ENCODE data around the gene CRYGS. TPM values are rescaled to one million over a fixed set of nuclear protein-coding genes. Genes with fewer than 3 reads are reported as not detected.
"Not testable (repeated sequence)": the region's sequence is repeated elsewhere in the genome, so short reads cannot be mapped to it uniquely, and the experiment has no call there.

Gene CRYGS
- total RNA-seq, result 4.4 and 4.8 TPM in 2 replicates

DNA sequence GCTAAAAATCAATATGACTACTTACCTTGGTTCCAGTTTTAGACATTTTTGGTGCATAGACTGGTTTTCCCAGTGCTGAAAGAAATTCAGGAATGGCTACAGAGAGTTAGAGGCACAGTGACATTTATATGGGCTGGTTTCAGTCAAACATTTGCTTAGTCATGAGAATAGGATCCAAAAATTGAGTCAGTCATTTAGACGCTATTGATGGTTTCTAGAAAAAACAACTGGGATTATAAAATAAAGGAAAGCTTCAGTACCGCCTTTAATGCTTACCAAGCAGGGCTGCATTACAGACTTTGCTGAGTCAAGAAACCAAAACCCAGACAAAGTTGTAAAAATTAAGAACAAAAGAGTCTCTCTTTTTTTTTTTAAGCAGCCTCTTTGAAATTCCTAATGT is at the start of gene CRYGS:
Gene CRYGS (minus strand): TSS at position 100 of the 400 bp plus-strand sequence. CDS start 54 bp downstream, at position 46.
- Mint-ChIP-seq H3K36me3 (ENCODE audit: low read depth) (peaks cover 18% of the 10 kb centered on the region), H3K9me3 (no peaks in the 10 kb centered on the region), H3K4me3 (no peak within 1 kb of the TSS), H3K27ac (no peak within 1 kb of the TSS), H3K27me3 (no peaks in the 10 kb centered on the region), H3K4me1 (peaks cover 13% of the 10 kb centered on the region)
- DNase-seq, result no peak
- intact Hi-C loops (cut with micrococcal nuclease), result no loop called here

GRCh38 chr3:186593862-186594261 is 49.7 kb upstream of the CRYGS start:
- intact Hi-C loops (cut with micrococcal nuclease), result no loop called here
- no peaks in the 10 kb centered on the region for H3K27me3 Mint-ChIP-seq

DNA sequence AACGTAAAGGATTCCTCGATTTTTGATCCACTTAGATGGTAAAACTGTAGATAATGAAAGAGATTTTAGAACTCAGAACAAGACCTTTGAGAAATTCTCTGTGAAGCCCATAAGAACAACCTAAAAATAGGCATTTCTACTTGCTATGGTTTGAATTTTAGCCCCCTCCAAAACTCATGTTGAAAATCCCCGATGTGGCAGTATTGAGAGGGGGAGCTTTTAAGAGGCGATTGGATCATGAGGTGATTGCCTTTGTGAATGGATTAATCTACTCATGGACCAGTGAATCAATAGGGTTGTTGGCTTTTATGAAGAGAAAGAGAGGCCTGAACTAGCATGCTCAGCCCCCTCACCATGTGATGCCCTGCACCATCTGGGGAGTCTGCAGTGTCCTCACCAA is 48.5 kb upstream of the CRYGS start:
- Mint-ChIP-seq H3K9me3 (no peaks in the 10 kb centered on the region), H3K4me1 (peaks cover 22% of the 10 kb centered on the region), H3K36me3 (ENCODE audit: low read depth) (peaks cover 4% of the 10 kb centered on the region), H3K27ac (no peak overlapping the region), H3K27me3 (no peaks in the 10 kb centered on the region), H3K4me3 (no peak overlapping the region)
- intact Hi-C loops (cut with micrococcal nuclease), result no loop called here
- no peak for DNase-seq

More at GRCh38 chr3:186593862-186594261, 49.7 kb upstream of the CRYGS start:
- H3K27ac Mint-ChIP-seq, result no peak overlapping the region
- DNase-seq, result no peak
- no peaks in the 10 kb centered on the region for H3K9me3 Mint-ChIP-seq
- no peaks in the 10 kb centered on the region for H3K36me3 Mint-ChIP-seq (ENCODE audit: low read depth)
- H3K4me1 Mint-ChIP-seq, result peaks cover 15% of the 10 kb centered on the region
- no peak overlapping the region for H3K4me3 Mint-ChIP-seq

DNA sequence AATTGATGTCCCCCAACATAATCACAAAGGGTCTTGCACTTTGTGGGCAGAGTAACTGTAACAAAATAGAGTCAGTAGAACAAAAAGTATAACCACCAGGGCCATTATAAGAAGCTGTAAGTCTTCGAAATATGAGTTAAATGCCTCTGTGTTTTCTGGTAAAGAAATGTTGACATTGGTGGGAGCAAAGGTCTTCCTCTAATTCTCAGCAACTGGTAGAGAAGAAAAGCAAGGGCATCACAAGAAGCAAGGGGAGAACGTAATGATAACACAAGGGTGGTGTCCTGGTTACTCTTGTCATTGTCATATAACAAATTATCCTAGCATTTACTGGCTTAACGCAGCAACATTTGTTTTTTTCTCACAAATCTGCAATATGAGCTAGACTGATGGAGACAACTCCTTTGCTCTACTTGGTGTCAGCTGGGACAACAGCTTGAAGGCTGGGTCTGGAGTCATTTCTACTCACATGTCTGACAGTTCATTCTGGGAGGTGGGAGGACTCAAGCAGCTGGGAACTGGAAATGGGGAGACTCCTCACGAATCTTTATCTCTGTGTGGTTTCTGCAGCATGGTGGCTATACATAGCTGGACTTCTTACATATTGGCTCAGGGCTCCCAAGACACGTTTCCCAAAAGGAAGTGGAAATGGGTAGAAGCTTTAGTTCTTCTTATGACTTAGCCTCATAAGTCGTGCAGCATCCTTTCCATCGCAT is 46.6 kb upstream of the CRYGS start:
- no peak for DNase-seq
- H3K9me3 Mint-ChIP-seq, result no peaks in the 10 kb centered on the region
- intact Hi-C loops (cut with micrococcal nuclease), result no loop called here
- no peaks in the 10 kb centered on the region for H3K27me3 Mint-ChIP-seq
- no peak overlapping the region for H3K27ac Mint-ChIP-seq
- H3K4me3 Mint-ChIP-seq, result no peak overlapping the region
- peaks cover 8% of the 10 kb centered on the region for H3K36me3 Mint-ChIP-seq (ENCODE audit: low read depth)
- H3K4me1 Mint-ChIP-seq, result peaks cover 22% of the 10 kb centered on the region

- intact Hi-C loops (cut with micrococcal nuclease), result no loop called here
Measured at GRCh38 chr3:186589856-186590579, 45.8 kb upstream of the CRYGS start.

GRCh38 chr3:186589121-186589520 is 44.9 kb upstream of the CRYGS start:
- no peak for DNase-seq
- Mint-ChIP-seq H3K4me1 (peaks cover 22% of the 10 kb centered on the region), H3K4me3 (no peak overlapping the region), H3K9me3 (no peaks in the 10 kb centered on the region), H3K36me3 (ENCODE audit: low read depth) (peaks cover 24% of the 10 kb centered on the region), H3K27me3 (no peaks in the 10 kb centered on the region), H3K27ac (no peak overlapping the region)
- intact Hi-C loops (cut with micrococcal nuclease), result no loop called here

More at GRCh38 chr3:186589856-186590579, 45.8 kb upstream of the CRYGS start:
- no peak for DNase-seq
- H3K27me3 Mint-ChIP-seq, result no peaks in the 10 kb centered on the region
- H3K4me1 Mint-ChIP-seq, result peaks cover 22% of the 10 kb centered on the region
- no peak overlapping the region for H3K27ac Mint-ChIP-seq
- no peaks in the 10 kb centered on the region for H3K9me3 Mint-ChIP-seq
- no peak overlapping the region for H3K4me3 Mint-ChIP-seq
- H3K36me3 Mint-ChIP-seq (ENCODE audit: low read depth), result peaks cover 15% of the 10 kb centered on the region

DNA sequence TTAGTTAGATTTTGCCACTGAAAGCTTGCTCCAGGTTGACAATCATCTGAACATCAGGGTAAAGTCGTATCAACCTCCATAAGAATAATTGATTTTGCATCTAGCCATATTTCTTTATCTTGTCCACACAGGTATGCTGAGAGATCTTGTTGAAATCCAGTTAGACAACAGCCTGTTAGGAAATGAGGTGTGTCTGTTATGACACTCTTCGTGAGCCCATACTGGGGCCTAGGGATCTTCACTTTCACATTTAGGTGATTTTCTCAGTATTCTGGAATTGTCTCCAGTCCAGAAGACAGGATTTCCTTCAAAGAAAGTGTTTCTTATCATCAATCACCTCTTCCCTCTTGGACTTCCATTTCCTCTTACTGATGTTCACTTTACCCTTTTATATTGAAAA is 44.5 kb upstream of the CRYGS start:
- no peak overlapping the region for H3K27ac Mint-ChIP-seq
- H3K4me1 Mint-ChIP-seq, result peaks cover 22% of the 10 kb centered on the region
- intact Hi-C loops (cut with micrococcal nuclease), result no loop called here

GRCh38 chr3:186587183-186587582 is 43.0 kb upstream of the CRYGS start:
- intact Hi-C loops (cut with micrococcal nuclease), result no loop called here

More for the DNA sequence above, 44.5 kb upstream of the CRYGS start:
- Mint-ChIP-seq H3K9me3 (no peaks in the 10 kb centered on the region), H3K27me3 (no peaks in the 10 kb centered on the region), H3K36me3 (ENCODE audit: low read depth) (peaks cover 28% of the 10 kb centered on the region), H3K4me3 (no peak overlapping the region)
- no peak for DNase-seq

GRCh38 chr3:186586245-186586644 is 42.1 kb upstream of the CRYGS start:
- H3K4me3 Mint-ChIP-seq; DNase-seq; H3K27ac Mint-ChIP-seq; H3K9me3 Mint-ChIP-seq; intact Hi-C loops (cut with micrococcal nuclease); H3K27me3 Mint-ChIP-seq: not testable (repeated sequence)
- Mint-ChIP-seq H3K36me3 (ENCODE audit: low read depth) (peaks cover 47% of the 10 kb centered on the region), H3K4me1 (peaks cover 25% of the 10 kb centered on the region)

More at GRCh38 chr3:186587183-186587582, 43.0 kb upstream of the CRYGS start:
- Mint-ChIP-seq H3K4me3 (no peak overlapping the region), H3K36me3 (ENCODE audit: low read depth) (peaks cover 39% of the 10 kb centered on the region), H3K27me3 (no peaks in the 10 kb centered on the region), H3K27ac (no peak overlapping the region), H3K4me1 (peaks cover 25% of the 10 kb centered on the region), H3K9me3 (no peaks in the 10 kb centered on the region)
- DNase-seq, result no peak

DNA sequence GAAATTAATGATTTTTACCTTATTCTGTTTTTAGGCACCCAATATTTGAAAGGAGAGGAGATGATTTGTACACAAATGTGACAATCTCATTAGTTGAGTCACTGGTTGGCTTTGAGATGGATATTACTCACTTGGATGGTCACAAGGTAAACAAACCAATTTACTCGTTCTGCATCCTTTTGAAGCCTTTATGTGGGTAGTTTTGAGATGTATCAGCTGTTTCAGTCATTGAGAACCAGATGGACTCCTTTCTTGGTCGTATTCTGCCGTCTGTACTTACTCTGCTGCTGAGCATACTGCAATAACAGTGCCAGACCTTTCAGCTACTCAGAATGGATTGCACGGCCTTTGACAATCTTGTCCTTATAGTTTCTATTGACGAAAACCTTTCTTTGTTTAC is 39.7 kb upstream of the CRYGS start:
- Mint-ChIP-seq H3K4me3 (no peak overlapping the region), H3K4me1 (peaks cover 9% of the 10 kb centered on the region), H3K27me3 (no peaks in the 10 kb centered on the region), H3K9me3 (no peaks in the 10 kb centered on the region), H3K36me3 (ENCODE audit: low read depth) (peaks cover 64% of the 10 kb centered on the region), H3K27ac (no peak overlapping the region)
- DNase-seq, result no peak
- intact Hi-C loops (cut with micrococcal nuclease), result no loop called here

DNA sequence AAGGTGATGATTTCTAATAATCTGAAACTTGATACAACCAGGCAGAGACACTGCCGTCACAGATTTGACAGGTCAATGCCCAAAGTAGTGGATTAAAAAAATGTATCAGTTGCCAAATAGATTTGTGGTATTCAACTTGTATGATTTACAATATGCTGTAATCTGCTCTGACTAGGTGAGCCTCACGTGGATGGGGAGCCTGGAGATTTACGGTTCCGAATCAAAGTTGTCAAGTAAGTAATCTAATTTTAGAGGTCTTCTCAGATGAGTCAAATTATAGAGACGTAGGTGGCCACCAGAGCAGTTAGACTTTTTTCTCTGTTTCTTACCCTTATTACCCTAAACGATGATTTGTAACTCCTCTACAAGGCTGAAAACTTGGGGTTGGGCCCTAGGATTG is 38.4 kb upstream of the CRYGS start:
- Mint-ChIP-seq H3K27me3 (no peaks in the 10 kb centered on the region), H3K4me3 (no peak overlapping the region), H3K9me3 (no peaks in the 10 kb centered on the region), H3K36me3 (ENCODE audit: low read depth) (peaks cover 68% of the 10 kb centered on the region), H3K4me1 (peaks cover 2% of the 10 kb centered on the region), H3K27ac (no peak overlapping the region)
- intact Hi-C loops (cut with micrococcal nuclease), result no loop called here
- DNase-seq, result no peak

GRCh38 chr3:186580785-186581184 is 36.6 kb upstream of the CRYGS start:
- no peak for DNase-seq
- peaks cover 74% of the 10 kb centered on the region for H3K36me3 Mint-ChIP-seq (ENCODE audit: low read depth)
- no peaks in the 10 kb centered on the region for H3K27me3 Mint-ChIP-seq
- H3K4me3 Mint-ChIP-seq, result no peak overlapping the region
- intact Hi-C loops (cut with micrococcal nuclease), result no loop called here
- no peaks in the 10 kb centered on the region for H3K9me3 Mint-ChIP-seq
- H3K27ac Mint-ChIP-seq, result no peak overlapping the region
- peaks cover 2% of the 10 kb centered on the region for H3K4me1 Mint-ChIP-seq

DNA sequence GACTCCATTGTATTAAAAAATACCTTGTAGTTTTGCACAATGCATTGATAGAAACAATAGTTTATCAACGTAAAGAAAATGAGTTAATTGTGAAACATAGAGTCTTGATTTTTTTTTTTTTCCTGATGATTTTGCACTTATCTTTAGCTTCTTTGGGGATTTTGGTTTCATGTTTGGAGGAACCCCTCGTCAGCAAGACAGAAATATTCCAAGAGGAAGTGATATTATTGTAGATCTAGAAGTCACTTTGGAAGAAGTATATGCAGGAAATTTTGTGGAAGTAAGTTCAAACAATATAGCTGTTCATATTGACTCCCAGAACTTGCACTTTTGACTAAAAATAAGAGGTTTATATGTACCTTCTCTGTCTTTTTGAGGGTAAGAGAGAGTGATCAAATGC is 33.3 kb upstream of the CRYGS start:
- intact Hi-C loops (cut with micrococcal nuclease), result no loop called here
- peaks cover 66% of the 10 kb centered on the region for H3K36me3 Mint-ChIP-seq (ENCODE audit: low read depth)
- H3K27me3 Mint-ChIP-seq, result no peaks in the 10 kb centered on the region

GRCh38 chr3:186571644-186572013 is 27.4 kb upstream of the CRYGS start:
- peaks cover 45% of the 10 kb centered on the region for H3K36me3 Mint-ChIP-seq (ENCODE audit: low read depth)
- intact Hi-C loops (cut with micrococcal nuclease), result loop anchor here (2.0 to 5.0 kb wide), 3 partner anchors 45 to 256 kb away; partner anchors contain the start of gene RFC4
- no peaks in the 10 kb centered on the region for H3K9me3 Mint-ChIP-seq
- no peak for DNase-seq
- peaks cover 41% of the 10 kb centered on the region for H3K4me1 Mint-ChIP-seq
- H3K27ac Mint-ChIP-seq, result peak overlapping the region; percentile 99
- peak overlapping the region; percentile 90 for H3K4me3 Mint-ChIP-seq
- no peaks in the 10 kb centered on the region for H3K27me3 Mint-ChIP-seq

More for the DNA sequence above, 33.3 kb upstream of the CRYGS start:
- H3K4me3 Mint-ChIP-seq, result no peak overlapping the region
- DNase-seq, result no peak
- H3K27ac Mint-ChIP-seq, result no peak overlapping the region
- no peaks in the 10 kb centered on the region for H3K9me3 Mint-ChIP-seq
- H3K4me1 Mint-ChIP-seq, result peaks cover 10% of the 10 kb centered on the region

All from activated CD4-positive, alpha-beta T cell treated with anti-CD3 and anti-CD28 coated beads, Interleukin-2, amount 10 ng/mL, durations not matched to agents 24 days and 14 days (primary cell).